ENCODE data around the gene UGT1A9. TPM values are rescaled to one million over a fixed set of nuclear protein-coding genes. Genes with fewer than 3 reads are reported as not detected.
"Not testable (repeated sequence)": the region's sequence is repeated elsewhere in the genome, so short reads cannot be mapped to it uniquely, and the experiment has no call there.

UGT1A9 gene
- total RNA-seq, 1 donor from 2014 or later = not detected

DNA sequence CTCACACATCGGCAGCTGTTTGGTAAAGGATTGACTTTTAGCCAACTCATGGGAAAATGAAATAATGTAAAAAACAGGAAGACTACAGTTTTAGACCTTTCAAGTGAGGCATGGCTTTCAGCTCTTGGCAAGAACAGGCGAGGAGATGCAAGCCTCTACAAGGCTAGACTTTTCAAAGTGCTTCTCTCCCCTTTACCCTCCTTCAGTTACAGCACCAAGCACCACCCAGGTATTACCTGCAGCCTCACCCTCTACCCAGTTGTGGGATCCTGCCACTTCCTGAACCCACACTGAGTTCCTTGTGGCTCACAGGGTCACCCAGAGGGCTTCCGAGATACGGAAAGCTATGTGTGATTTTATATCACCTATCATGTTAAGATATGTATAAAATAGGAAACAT lies 20.7 kb upstream of the UGT1A9 start:
- Histone ChIP-seq H3K27me3 (ENCODE audit: low read depth) (no peaks in the 10 kb centered on the region), H3K4me1 (no peaks in the 10 kb centered on the region), H3K4me3 (no peak overlapping the region), H3K9me3 (peaks cover 4% of the 10 kb centered on the region), H3K36me3 (no peaks in the 10 kb centered on the region), H3K27ac (no peak overlapping the region)
- intact Hi-C loops (cut with DNase I) = no loop called here
- DNase-seq (no peak), ATAC-seq (no peak)
- TF ChIP-seq CTCF (IDR thresholded peaks at IDR 0.05) = no peak

GRCh38 chr2:233651430-233651829 lies 20.3 kb upstream of the UGT1A9 start:
- Histone ChIP-seq H3K27me3 (ENCODE audit: low read depth) (no peaks in the 10 kb centered on the region), H3K27ac (no peak overlapping the region), H3K36me3 (no peaks in the 10 kb centered on the region), H3K9me3 (no peaks in the 10 kb centered on the region), H3K4me3 (no peak overlapping the region), H3K4me1 (no peaks in the 10 kb centered on the region)
- no peak for ATAC-seq
- DNase-seq = no peak
- intact Hi-C loops (cut with DNase I) = no loop called here
- no peak for TF ChIP-seq CTCF (IDR thresholded peaks at IDR 0.05)

- Histone ChIP-seq H3K27me3 (ENCODE audit: low read depth) (no peaks in the 10 kb centered on the region), H3K4me1 (no peaks in the 10 kb centered on the region), H3K9me3 (no peaks in the 10 kb centered on the region), H3K27ac (no peak overlapping the region), H3K36me3 (no peaks in the 10 kb centered on the region), H3K4me3 (no peak overlapping the region)
- no peak for ATAC-seq
- TF ChIP-seq CTCF (IDR thresholded peaks at IDR 0.05) = no peak
- no peak for DNase-seq
- intact Hi-C loops (cut with DNase I) = no loop called here
Observed at GRCh38 chr2:233654501-233654900, 17.2 kb upstream of the UGT1A9 start.

DNA sequence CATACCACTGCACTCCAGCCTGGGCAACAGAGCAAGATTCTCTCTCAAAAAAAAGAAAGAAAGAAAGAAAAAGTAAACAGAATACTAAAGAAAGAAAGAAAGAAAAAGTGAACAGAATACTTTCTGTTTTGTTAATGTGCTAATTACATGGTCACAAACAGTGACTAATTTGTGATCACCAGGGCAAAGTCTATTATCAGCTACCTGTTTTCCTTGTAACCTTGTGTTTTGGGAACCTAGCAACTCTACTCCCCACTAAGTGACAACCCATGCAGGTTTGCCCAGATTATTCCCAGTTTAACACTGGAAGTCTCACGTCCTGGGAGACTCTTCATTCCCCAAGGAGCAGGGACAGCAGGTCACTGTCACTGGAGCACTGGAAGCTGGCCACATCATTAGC lies 16.7 kb upstream of the UGT1A9 start:
- Histone ChIP-seq H3K36me3 (no peaks in the 10 kb centered on the region), H3K4me3 (no peak overlapping the region), H3K27me3 (ENCODE audit: low read depth) (no peaks in the 10 kb centered on the region), H3K27ac (no peak overlapping the region), H3K9me3 (no peaks in the 10 kb centered on the region), H3K4me1 (no peaks in the 10 kb centered on the region)
- TF ChIP-seq CTCF (IDR thresholded peaks at IDR 0.05) = no peak
- intact Hi-C loops (cut with DNase I) = no loop called here
- no peak for DNase-seq
- ATAC-seq = no peak

DNA sequence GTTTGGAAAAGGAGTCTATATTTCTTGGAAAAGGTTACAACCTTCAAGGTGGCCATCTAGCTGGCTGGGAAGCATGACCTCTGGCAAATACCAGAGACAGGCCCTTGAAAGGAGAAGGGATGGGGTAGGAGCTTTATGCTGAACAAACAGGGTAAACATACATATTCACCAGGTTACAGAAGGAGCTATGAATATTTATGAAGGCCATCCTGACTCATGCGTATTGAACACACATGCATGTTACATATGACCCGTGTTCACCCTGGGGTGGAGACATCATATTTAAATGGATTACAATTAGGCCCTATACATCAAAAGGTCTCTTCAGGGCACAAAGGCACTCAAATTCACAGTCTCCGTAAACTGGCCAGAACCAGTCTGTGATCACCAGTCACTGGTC lies 15.8 kb upstream of the UGT1A9 start:
- H3K27ac ChIP-seq; H3K27me3 ChIP-seq (ENCODE audit: low read depth); ATAC-seq; H3K9me3 ChIP-seq; H3K4me1 ChIP-seq; H3K36me3 ChIP-seq; DNase-seq; intact Hi-C loops (cut with DNase I); H3K4me3 ChIP-seq: not testable (repeated sequence)

GRCh38 chr2:233656443-233656842 lies 15.3 kb upstream of the UGT1A9 start:
- ATAC-seq (no peak), DNase-seq (no peak)
- no peaks in the 10 kb centered on the region for H3K9me3 ChIP-seq
- intact Hi-C loops (cut with DNase I) = no loop called here
- H3K36me3 ChIP-seq = no peaks in the 10 kb centered on the region
- peaks cover 4% of the 10 kb centered on the region for H3K27me3 ChIP-seq (ENCODE audit: low read depth)
- H3K27ac ChIP-seq = no peak overlapping the region
- no peak for TF ChIP-seq CTCF (IDR thresholded peaks at IDR 0.05)
- H3K4me3 ChIP-seq = no peak overlapping the region
- H3K4me1 ChIP-seq = no peaks in the 10 kb centered on the region

Data from lower lobe of right lung (tissue), 2 donors.